Activated naive CD4-positive, alpha-beta T cell treated with anti-CD3 and anti-CD28 coated beads, Interleukin-2, amount 50 U/mL, for 16 hours (primary cell): ENCODE measurements around the gene NPAS1.
"Not testable (repeated sequence)": the region's sequence is repeated elsewhere in the genome, so short reads cannot be mapped to it uniquely, and the experiment has no call there.

Experiments
- DNase-seq: peaks from one replicate; pipeline ENCODE4 v3.0.0-alpha.2; 2020

Gene NPAS1

DNA sequence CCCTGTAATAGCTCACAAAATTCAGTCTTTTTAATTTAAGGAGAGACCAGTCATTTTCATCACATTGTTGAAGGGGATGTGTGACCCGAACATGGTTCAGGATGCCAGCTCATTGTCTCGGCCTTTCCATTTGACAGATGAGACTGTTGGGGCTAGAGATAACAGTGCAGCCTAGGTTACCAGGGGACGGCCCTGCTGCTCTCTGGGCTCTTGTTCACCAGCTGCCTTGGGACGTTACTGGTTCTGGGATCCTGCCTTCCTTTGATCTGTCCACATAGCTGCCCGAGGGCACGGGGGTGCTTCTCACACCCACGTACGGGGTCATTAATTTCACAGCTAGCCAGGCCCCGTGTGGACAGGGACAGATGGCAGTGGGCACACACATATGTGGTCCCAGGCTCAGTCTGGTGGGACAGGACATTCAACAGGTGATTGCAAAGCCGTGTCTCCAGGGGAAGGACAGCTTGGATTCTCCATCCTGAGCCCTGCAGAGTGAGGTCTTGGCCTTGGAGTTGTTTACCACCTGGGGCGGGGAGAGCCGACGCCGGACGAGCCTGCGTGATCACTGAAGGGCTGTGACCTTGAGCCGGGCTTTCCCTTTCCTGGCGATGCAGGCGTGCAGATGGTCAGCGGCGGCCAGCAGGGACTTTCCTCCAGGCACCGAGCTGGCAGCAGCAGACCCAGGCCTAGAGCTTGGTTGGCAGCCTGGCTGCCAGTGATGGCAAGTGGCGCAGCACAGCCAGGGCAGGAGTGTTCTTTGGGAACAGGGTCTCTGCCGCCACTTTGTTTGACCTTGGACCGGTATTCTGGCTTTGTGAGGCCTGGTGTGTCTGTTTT lies 26.7 kb upstream of the NPAS1 start:
- DNase-seq = no peak

GRCh38 chr19:46993622-46994021 lies 26.0 kb upstream of the NPAS1 start:
- no peak for DNase-seq

- no peak for DNase-seq
Measured at GRCh38 chr19:46994141-46994686, 25.4 kb upstream of the NPAS1 start.

- no peak for DNase-seq
Measured at GRCh38 chr19:46995492-46995891, 24.1 kb upstream of the NPAS1 start.

GRCh38 chr19:46998445-46999125 lies 21.1 kb upstream of the NPAS1 start:
- DNase-seq = no peak

GRCh38 chr19:46999377-46999776 lies 20.3 kb upstream of the NPAS1 start:
- no peak for DNase-seq

- no peak for DNase-seq
Measured at GRCh38 chr19:46999878-47000277, 19.8 kb upstream of the NPAS1 start.

GRCh38 chr19:47000373-47000772 lies 19.3 kb upstream of the NPAS1 start:
- no peak for DNase-seq

DNA sequence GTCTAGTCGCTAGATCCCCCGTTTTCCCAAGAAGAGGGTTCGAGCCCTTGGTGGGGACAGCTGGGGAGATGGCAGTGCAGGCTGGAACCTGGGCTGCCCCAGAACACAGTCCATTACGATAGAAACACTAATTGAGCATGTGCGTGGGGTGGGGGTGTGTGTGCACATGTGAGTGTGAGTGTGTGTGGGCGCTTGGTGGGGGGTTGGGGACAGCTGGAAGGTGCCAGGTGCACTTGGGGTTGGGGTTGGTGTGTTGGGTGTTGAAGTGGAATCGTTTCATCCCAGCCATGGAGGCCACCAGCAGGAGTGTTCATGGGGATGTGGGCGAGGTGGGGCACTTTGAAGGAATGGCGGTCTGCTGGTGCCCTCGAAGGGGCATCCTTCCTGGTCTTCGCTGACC lies 18.1 kb upstream of the NPAS1 start:
- no peak for DNase-seq

DNA sequence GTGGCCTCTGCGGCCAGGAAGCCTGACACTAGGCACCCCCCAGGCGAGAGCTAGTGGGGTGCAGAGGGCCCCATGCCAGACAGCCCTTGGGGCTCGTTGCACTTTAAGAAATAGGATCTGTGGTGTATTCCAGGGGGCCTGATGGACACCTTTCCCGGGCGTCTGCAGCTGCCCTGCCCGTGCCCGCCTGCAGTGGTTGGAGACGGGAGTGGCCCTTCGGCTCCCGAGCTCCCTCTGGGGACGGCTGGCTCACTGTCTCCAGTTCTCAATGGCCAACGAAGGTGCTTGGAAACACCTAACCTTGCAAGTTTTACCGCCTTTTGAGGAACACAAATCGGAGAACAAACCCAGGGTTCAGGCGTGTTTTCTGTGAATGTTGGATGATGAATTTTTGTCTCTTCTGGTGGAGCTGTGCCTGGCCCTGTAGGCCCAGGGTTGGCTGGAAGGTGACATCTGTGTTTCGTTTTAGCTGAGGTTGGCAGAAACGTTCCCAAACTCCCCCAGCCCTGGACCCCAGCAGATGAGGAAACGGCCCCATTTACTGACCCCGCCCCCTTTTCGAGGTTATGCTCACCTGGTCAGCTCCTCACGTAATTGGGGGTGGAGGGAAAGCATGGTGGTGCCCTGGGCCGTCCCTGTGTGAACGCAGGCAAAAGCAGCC lies 17.4 kb upstream of the NPAS1 start:
- no peak for DNase-seq

GRCh38 chr19:47002853-47003610 lies 16.6 kb upstream of the NPAS1 start:
- DNase-seq = no peak

DNA sequence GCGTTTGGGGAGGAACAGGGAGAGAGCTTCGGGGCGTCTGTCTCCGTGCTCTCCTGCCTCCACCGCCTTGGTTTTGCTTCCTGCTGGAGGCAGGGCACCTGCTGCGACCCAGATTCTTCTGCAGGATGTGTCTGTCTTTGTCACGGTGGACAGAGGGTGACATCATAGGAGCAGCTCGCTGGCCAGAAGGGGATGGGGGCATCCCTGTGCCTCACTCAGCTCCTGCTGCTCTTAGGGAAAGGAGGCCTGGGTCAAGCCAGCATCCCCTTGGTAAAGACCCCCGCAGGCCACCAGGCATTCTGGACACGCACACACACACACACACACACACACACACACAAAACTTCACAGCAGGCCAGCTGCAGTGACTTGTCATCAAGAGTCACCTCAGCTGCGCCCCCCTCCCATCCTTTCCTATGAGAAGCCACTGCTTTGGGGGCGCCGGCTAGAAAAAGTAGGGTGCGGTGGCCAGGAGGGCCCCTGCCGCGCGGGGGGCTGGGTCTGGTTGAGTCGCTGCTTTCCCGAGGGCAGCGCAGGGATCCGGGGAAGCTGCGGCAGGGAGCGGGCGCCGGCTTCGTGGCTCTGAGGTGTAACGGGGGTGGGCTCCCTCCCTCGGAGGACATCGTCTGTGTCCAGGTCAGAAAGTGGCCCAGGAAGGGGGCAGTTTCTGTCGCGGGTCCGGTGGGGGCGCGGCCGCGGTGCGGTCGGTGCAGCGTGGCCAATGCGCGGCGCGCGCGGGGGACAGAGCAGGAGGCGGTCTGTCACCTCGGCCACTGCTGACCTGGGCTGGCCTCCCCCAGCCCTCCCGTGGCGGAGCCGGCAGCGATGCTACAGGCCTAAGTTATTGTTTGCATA lies 15.8 kb upstream of the NPAS1 start:
- DNase-seq = no peak

- DNase-seq = no peak
Measured at GRCh38 chr19:47005164-47005641, 14.4 kb upstream of the NPAS1 start.

DNA sequence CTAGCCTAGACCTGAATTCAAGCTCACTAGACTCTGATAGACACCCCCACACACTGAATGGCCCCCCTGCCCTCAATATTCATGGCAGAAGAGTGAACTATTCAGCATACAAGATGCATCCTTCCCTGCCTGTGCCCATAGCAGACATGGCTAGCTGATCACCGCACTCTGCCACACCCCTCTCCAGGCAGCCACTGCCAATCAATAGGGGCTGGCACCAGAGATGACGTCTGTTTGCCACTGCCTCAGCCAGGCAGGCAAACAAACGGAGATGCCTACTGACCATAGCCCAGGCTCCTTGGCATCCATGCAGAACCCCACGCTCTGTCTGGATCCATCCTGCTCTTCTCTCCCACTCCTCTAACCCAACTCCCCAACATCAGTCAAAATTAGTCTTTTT lies 13.8 kb upstream of the NPAS1 start:
- no peak for DNase-seq

- DNase-seq = no peak
Measured at GRCh38 chr19:47006496-47006895, 13.1 kb upstream of the NPAS1 start.

- not testable (repeated sequence) for DNase-seq
Measured at GRCh38 chr19:47010549-47010948, 9.1 kb upstream of the NPAS1 start.

DNA sequence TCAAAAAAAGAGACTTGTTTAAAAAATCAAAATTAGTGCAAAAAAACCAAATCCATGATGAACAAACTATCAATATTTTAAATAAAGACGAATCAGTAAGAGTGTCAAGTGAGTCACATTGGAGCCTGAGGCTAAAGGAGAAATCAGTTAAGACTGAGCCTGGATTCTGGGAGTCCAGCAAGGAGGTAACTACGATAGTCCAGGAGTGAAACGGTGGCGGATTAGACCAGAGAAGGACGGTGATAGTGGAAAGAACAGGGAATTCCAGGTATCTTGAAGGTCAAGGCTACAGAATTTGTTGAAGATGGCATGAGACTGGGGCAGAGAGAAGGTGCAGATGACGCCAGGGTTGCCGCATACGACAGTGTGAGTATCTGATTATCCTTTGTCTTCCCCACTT lies 7.0 kb upstream of the NPAS1 start:
- DNase-seq = no peak

DNA sequence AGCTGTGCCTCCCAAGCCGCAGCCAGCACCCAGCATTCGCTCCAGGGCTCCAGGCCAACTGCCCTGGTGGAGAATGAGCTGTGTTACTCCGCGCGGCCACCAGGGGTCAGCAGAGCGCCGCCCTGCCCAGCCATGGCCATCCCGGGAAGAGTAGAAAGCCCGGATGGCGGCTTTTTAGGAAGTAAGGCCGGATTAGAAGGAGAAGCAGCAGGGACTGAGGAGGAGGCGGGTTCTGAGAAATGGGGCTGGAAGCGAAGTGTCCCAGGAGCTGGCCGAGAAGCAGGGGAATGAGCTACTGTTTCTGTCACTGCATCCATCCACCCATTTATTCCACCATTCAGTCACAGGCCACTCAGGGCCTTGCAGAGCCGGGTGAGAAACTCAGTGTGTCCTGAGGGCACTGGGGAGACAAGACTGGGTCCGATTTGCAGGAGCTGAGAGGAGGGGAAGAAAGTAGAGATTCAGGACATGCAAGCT lies 6.6 kb upstream of the NPAS1 start:
- DNase-seq = peak; percentile 61

DNA sequence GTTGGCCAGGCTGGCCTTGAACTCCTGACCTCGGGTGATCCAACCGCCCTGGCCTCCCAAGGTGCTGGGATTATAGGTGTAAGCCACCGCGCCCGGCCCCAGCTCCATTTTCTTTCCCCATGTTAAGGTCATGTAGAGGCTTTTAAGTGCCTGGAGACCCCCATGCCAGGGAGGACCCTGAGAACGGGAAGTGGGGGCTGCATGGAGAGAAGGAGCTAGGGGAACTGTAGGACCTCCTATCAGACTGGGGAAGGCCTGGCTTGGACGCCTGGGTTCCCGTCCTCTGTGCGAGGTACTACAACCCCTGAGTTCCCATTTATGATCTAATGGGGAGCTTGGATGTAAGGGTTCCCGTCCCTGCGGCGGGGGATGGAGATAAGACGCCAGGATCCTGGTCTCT lies 714 bp upstream of the NPAS1 start:
- no peak for DNase-seq

GRCh38 chr19:47020132-47020805 lies 632 bp downstream of the NPAS1 start:
- no peak for DNase-seq

- no peak for DNase-seq
Measured at GRCh38 chr19:47020992-47021496, 1.4 kb downstream of the NPAS1 start.
